HepG2 (cell line): ENCODE data around the gene TMEM156. TPM values are rescaled to one million over a fixed set of nuclear protein-coding genes. Genes with fewer than 3 reads are reported as not detected.

ENCODE experiments used
- ZFX ChIP-seq: sonication (generic); formaldehyde crosslinking; IDR thresholded peaks from 2 replicates; pipeline ENCODE4 v1.4.0; 2020; ENCODE audit warnings: mild to moderate bottlenecking, low read depth, missing genetic modification reagents, moderate library complexity
- ZIK1 ChIP-seq: sonication (generic); formaldehyde crosslinking; IDR thresholded peaks from 2 replicates; pipeline ENCODE4 v1.5.0; 2020; ENCODE audit warnings: mild to moderate bottlenecking, low read depth, missing genetic modification reagents, borderline replicate concordance
- ZNF549 ChIP-seq: sonication (generic); formaldehyde crosslinking; IDR thresholded peaks from 2 replicates; pipeline ENCODE4 v1.5.0; 2020; ENCODE audit warnings: missing genetic modification reagents
- ZNF713 ChIP-seq: sonication (generic); formaldehyde crosslinking; IDR thresholded peaks from 2 replicates; pipeline ENCODE4 v1.4.0; 2020; ENCODE audit warnings: mild to moderate bottlenecking, missing genetic modification reagents
- polyA plus RNA-seq, 8 experiments: library from polyadenylated mRNA; depleted of rRNA in 3 of 8; stranded (reverse) in 7 of 8; unstranded in 1 of 8; fragments of >200 nt; fragmentation: Illumina TruSeq in 4 of 8; extraction: Trizol in 4 of 8; gene quantifications; 2 replicates each; pipeline versions ENCODE4 v1.2.1 to v1.2.3, GENCODE V29; 2011 to 2016; ENCODE audit warnings: low read depth in 4 of 8, missing spikeins in 1 of 8, mixed read lengths in 1 of 8; ENCODE audit not compliant: insufficient read depth in 1 of 8
- total RNA-seq, 5 experiments: library from RNA; depleted of rRNA; stranded (reverse); fragments of >200 nt; fragmentation: Illumina TruSeq; extraction: Trizol; gene quantifications; 2 replicates each; pipeline ENCODE4 v1.2.3, GENCODE V29; 2016; ENCODE audit warnings: low read depth in 1 of 5
- TF ChIP-seq, protein P1 (sequence below): IDR thresholded peaks from 2 replicates; pipeline ENCODE4 v1.6.1; 2018; ENCODE audit warnings: missing genetic modification reagents, mild to moderate bottlenecking, missing compliant biosample characterization
- TF ChIP-seq, protein P2 (sequence below), 2 experiments: sonication (generic) in 1 of 2; formaldehyde crosslinking in 1 of 2; IDR thresholded peaks; 2 replicates each; pipeline versions ENCODE4 v1.6.1 to v1.9.0; 2014 to 2022; ENCODE audit warnings: antibody characterized with exemption in 1 of 2, borderline replicate concordance in 1 of 2, inconsistent platforms in 1 of 2, low read depth in 1 of 2, missing genetic modification reagents in 1 of 2
- TF ChIP-seq, protein P3 (sequence below): IDR thresholded peaks from 2 replicates; pipeline ENCODE4 v1.6.1; 2016; ENCODE audit warnings: low read depth
- TF ChIP-seq, protein P4 (sequence below): sonication (generic); formaldehyde crosslinking; IDR thresholded peaks from 2 replicates; pipeline ENCODE4 v1.4.0; 2020; ENCODE audit warnings: missing genetic modification reagents
- TF ChIP-seq, protein P5 (sequence below): sonication (generic); formaldehyde crosslinking; conservative IDR thresholded peaks from 2 replicates; pipeline ENCODE4 v1.8.0; 2022; ENCODE audit warnings: mild to moderate bottlenecking, moderate library complexity, missing genetic modification reagents
- TF ChIP-seq, protein P6 (sequence below): sonication (generic); formaldehyde crosslinking; IDR thresholded peaks from 2 replicates; pipeline ENCODE4 v1.4.0; 2020; ENCODE audit warnings: missing genetic modification reagents

The TMEM156 gene
- total and polyA plus RNA-seq, 2 of the 13 experiments (the other 11 are each of a cell fraction or from before 2014, with no cell fraction given) = 1.6 TPM; not detected in 1

DNA sequence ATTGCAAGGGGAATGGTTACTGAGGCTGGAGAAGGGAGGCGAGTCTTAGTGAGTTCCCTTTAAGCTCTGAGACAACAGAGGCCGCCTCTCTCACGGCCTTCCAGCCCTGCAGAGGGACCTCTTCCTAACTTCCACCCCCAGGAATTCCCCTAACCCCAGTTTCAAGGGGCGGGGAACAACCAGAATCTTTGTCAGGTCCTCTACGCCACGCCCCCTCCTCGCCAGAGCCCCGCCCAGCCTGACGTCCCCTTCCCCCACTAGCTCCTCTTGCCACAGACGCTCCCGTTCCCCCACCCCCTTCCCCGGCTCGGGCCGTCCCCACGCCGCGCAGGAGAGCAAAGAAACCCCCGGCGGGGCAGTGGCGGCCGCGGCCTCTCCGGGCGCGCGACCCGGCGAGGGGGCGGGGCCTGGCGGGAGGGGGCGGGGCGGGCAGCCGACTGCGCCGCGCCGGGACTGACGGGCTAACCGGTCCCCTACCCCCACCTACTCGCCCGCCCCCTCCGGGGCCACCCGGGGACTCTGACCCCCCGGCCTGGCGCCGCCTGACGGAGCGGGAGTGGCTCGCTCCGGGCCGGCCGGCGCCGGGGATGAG is 12.3 kb upstream of the TMEM156 start (continued):
- no peak for TF ChIP-seq ZIK1 (CRISPR knock-in tag)
- TF ChIP-seq, protein P1, sequence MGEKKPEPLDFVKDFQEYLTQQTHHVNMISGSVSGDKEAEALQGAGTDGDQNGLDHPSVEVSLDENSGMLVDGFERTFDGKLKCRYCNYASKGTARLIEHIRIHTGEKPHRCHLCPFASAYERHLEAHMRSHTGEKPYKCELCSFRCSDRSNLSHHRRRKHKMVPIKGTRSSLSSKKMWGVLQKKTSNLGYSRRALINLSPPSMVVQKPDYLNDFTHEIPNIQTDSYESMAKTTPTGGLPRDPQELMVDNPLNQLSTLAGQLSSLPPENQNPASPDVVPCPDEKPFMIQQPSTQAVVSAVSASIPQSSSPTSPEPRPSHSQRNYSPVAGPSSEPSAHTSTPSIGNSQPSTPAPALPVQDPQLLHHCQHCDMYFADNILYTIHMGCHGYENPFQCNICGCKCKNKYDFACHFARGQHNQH = peak; percentile 42; the same call in 1 of the 2 replicates
- TF ChIP-seq, protein P2, sequence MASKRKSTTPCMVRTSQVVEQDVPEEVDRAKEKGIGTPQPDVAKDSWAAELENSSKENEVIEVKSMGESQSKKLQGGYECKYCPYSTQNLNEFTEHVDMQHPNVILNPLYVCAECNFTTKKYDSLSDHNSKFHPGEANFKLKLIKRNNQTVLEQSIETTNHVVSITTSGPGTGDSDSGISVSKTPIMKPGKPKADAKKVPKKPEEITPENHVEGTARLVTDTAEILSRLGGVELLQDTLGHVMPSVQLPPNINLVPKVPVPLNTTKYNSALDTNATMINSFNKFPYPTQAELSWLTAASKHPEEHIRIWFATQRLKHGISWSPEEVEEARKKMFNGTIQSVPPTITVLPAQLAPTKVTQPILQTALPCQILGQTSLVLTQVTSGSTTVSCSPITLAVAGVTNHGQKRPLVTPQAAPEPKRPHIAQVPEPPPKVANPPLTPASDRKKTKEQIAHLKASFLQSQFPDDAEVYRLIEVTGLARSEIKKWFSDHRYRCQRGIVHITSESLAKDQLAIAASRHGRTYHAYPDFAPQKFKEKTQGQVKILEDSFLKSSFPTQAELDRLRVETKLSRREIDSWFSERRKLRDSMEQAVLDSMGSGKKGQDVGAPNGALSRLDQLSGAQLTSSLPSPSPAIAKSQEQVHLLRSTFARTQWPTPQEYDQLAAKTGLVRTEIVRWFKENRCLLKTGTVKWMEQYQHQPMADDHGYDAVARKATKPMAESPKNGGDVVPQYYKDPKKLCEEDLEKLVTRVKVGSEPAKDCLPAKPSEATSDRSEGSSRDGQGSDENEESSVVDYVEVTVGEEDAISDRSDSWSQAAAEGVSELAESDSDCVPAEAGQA (IDR thresholded peaks at IDR 0.05; ENCODE audit: low read depth) = no peak
- TF ChIP-seq, protein P2 (CRISPR knock-in tag; IDR thresholded peaks at IDR 0.05; ENCODE audit: borderline replicate concordance) = no peak
- TF ChIP-seq, protein P3, sequence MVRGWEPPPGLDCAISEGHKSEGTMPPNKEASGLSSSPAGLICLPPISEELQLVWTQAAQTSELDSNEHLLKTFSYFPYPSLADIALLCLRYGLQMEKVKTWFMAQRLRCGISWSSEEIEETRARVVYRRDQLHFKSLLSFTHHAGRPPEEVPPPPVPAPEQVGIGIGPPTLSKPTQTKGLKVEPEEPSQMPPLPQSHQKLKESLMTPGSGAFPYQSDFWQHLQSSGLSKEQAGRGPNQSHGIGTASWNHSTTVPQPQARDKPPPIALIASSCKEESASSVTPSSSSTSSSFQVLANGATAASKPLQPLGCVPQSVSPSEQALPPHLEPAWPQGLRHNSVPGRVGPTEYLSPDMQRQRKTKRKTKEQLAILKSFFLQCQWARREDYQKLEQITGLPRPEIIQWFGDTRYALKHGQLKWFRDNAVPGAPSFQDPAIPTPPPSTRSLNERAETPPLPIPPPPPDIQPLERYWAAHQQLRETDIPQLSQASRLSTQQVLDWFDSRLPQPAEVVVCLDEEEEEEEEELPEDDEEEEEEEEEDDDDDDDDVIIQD (CRISPR knock-in tag) = peak; percentile 24; the same call in 1 of the 2 replicates
- TF ChIP-seq ZFX (CRISPR knock-in tag) = peak; percentile 37
- TF ChIP-seq, protein P4, sequence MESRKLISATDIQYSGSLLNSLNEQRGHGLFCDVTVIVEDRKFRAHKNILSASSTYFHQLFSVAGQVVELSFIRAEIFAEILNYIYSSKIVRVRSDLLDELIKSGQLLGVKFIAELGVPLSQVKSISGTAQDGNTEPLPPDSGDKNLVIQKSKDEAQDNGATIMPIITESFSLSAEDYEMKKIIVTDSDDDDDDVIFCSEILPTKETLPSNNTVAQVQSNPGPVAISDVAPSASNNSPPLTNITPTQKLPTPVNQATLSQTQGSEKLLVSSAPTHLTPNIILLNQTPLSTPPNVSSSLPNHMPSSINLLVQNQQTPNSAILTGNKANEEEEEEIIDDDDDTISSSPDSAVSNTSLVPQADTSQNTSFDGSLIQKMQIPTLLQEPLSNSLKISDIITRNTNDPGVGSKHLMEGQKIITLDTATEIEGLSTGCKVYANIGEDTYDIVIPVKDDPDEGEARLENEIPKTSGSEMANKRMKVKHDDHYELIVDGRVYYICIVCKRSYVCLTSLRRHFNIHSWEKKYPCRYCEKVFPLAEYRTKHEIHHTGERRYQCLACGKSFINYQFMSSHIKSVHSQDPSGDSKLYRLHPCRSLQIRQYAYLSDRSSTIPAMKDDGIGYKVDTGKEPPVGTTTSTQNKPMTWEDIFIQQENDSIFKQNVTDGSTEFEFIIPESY (CRISPR knock-in tag) = no peak
- no peak for TF ChIP-seq ZNF713 (CRISPR knock-in tag)
- TF ChIP-seq, protein P5, sequence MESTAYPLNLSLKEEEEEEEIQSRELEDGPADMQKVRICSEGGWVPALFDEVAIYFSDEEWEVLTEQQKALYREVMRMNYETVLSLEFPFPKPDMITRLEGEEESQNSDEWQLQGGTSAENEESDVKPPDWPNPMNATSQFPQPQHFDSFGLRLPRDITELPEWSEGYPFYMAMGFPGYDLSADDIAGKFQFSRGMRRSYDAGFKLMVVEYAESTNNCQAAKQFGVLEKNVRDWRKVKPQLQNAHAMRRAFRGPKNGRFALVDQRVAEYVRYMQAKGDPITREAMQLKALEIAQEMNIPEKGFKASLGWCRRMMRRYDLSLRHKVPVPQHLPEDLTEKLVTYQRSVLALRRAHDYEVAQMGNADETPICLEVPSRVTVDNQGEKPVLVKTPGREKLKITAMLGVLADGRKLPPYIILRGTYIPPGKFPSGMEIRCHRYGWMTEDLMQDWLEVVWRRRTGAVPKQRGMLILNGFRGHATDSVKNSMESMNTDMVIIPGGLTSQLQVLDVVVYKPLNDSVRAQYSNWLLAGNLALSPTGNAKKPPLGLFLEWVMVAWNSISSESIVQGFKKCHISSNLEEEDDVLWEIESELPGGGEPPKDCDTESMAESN = no peak
- no peak for TF ChIP-seq ZNF549 (CRISPR knock-in tag)
- TF ChIP-seq, protein P6, sequence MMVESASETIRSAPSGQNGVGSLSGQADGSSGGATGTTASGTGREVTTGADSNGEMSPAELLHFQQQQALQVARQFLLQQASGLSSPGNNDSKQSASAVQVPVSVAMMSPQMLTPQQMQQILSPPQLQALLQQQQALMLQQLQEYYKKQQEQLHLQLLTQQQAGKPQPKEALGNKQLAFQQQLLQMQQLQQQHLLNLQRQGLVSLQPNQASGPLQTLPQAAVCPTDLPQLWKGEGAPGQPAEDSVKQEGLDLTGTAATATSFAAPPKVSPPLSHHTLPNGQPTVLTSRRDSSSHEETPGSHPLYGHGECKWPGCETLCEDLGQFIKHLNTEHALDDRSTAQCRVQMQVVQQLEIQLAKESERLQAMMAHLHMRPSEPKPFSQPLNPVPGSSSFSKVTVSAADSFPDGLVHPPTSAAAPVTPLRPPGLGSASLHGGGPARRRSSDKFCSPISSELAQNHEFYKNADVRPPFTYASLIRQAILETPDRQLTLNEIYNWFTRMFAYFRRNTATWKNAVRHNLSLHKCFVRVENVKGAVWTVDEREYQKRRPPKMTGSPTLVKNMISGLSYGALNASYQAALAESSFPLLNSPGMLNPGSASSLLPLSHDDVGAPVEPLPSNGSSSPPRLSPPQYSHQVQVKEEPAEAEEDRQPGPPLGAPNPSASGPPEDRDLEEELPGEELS = peak; percentile 49; the same call in 1 of the 2 replicates
